ENCODE data around the gene CLTRN. TPM values are rescaled to one million over a fixed set of nuclear protein-coding genes. Genes with fewer than 3 reads are reported as not detected.

Gene CLTRN
- polyA plus RNA-seq, 1 of the 3 experiments (the other 2 are of a cell fraction) = 0.16 TPM

- no peak for TF ChIP-seq TAF1 (IDR thresholded peaks at IDR 0.05; ENCODE audit: borderline replicate concordance, low read depth, low read length)
- no peak for TF ChIP-seq USF1 (IDR thresholded peaks at IDR 0.05; ENCODE audit: borderline replicate concordance, low read depth)
- TF ChIP-seq RXRA (IDR thresholded peaks at IDR 0.05; ENCODE audit: borderline replicate concordance, low read depth) = no peak
- no peak for TF ChIP-seq YY1 (IDR thresholded peaks at IDR 0.05; ENCODE audit: low read depth)
- no peak for TF ChIP-seq REST (IDR thresholded peaks at IDR 0.05; ENCODE audit: low read depth, low read length)
- TF ChIP-seq MXI1 (IDR thresholded peaks at IDR 0.05; ENCODE audit: low read depth, low read length) = no peak
- no peak for TF ChIP-seq FOXJ3 (CRISPR knock-in tag; IDR thresholded peaks at IDR 0.05)
- no peak for TF ChIP-seq MAX (IDR thresholded peaks at IDR 0.05; ENCODE audit: low read depth)
Measured at GRCh38 chrX:15679246-15679645, 14.6 kb upstream of the CLTRN start (continued).

- POLR2A ChIA-PET = no interaction called here
- DNase-seq = no peak
- 94% methylated on average over 2 of the region's 2 CpGs for WGBS (ENCODE audit: low lambda C conversion rate)
Measured at GRCh38 chrX:15678339-15678738, 13.7 kb upstream of the CLTRN start.

More at GRCh38 chrX:15678339-15678738, 13.7 kb upstream of the CLTRN start:
- H3K9ac ChIP-seq = no peak overlapping the region
- peaks cover 21 to 24% of the 10 kb centered on the region in 2 experiments for H3K36me3 ChIP-seq (replicated peaks in 1 of 2; ENCODE audit: control insufficient read depth in 1 of 2, insufficient read depth in 2 of 2, low read length in 1 of 2)
- no peaks in the 10 kb centered on the region for H3K9me3 ChIP-seq
- no peak overlapping the region for H2AFZ ChIP-seq (ENCODE audit: low read depth)
- no peak overlapping the region for H3K4me2 ChIP-seq
- no peaks in the 10 kb centered on the region for H3F3A ChIP-seq (replicated peaks; ENCODE audit: insufficient read depth)
- TF ChIP-seq MXI1 (IDR thresholded peaks at IDR 0.05; ENCODE audit: low read depth, low read length) = no peak
- no peak for TF ChIP-seq EZH2phosphoT487 (IDR thresholded peaks at IDR 0.05; ENCODE audit: borderline replicate concordance, low read depth)
- no peak for TF ChIP-seq NFIC (IDR thresholded peaks at IDR 0.05; ENCODE audit: borderline replicate concordance)
- TF ChIP-seq NRF1 (IDR thresholded peaks at IDR 0.05; ENCODE audit: low read depth, low read length) = no peak
- no peak for TF ChIP-seq PBX3 (IDR thresholded peaks at IDR 0.05)
- H3K4me3 ChIP-seq (ENCODE audit: low read depth in 2 of 2, low read length in 1 of 2) = no peak overlapping the region
- peaks cover 11 to 15% of the 10 kb centered on the region in 2 experiments; a peak in 3 of 4 replicates for H3K4me1 ChIP-seq (ENCODE audit: control insufficient read depth in 1 of 2, insufficient read depth in 2 of 2, low read depth in 1 of 2, low read length in 1 of 2)
- H4K20me1 ChIP-seq (ENCODE audit: insufficient read depth) = peaks cover 27% of the 10 kb centered on the region; the same call in 1 of the 2 replicates
- no peak overlapping the region for H3K27ac ChIP-seq (ENCODE audit: low read depth in 2 of 2, low read length in 1 of 2)
- H3K79me2 ChIP-seq (ENCODE audit: insufficient read depth) = peaks cover 75% of the 10 kb centered on the region
- no peaks in the 10 kb centered on the region for H3K9me2 ChIP-seq
- CTCF ChIA-PET = no interaction called here
- H3K27me3 ChIP-seq (ENCODE audit: insufficient read depth) = no peaks in the 10 kb centered on the region
